Tibial artery (tissue), 4 donors: ENCODE data around the gene UFC1.

Experiments used
- DNase-seq, 2 donors: peaks; one replicate each; pipeline ENCODE4 v3.0.0-alpha.2; 2019
- H3K27ac ChIP-seq, 2 donors: fragments of 200-600 bp; sonication (generic) in 1 of 2; 1 replicate in 1 of 2; 2 replicates in 1 of 2; pipeline ENCODE4 v1.5.1; 2018 to 2019; ENCODE audit warnings: mild to moderate bottlenecking in 1 of 2
- H3K27me3 ChIP-seq, 2 donors: fragments of 200-600 bp; sonication (generic) in 1 of 2; one replicate each; pipeline versions ENCODE4 v1.5.1 to v1.6.0; 2016 to 2019
- H3K36me3 ChIP-seq, 3 donors: fragments of 200-600 bp; sonication (generic) in 2 of 3; one replicate each; pipeline ENCODE4 v1.5.1; 2016 to 2019; ENCODE audit warnings: mild to moderate bottlenecking in 2 of 3
- H3K4me1 ChIP-seq, 4 donors: fragments of 200-600 bp; sonication (generic) in 2 of 4; 1 replicate in 3 of 4; 2 replicates in 1 of 4; pipeline ENCODE4 v1.5.1; 2016 to 2019
- H3K4me3 ChIP-seq, 2 donors: fragments of 200-600 bp; sonication (generic) in 1 of 2; 1 replicate in 1 of 2; 2 replicates in 1 of 2; pipeline ENCODE4 v1.5.1; 2018 to 2019; ENCODE audit warnings: mild to moderate bottlenecking in 2 of 2
- H3K9me3 ChIP-seq, 3 donors: fragments of 200-600 bp; sonication (generic) in 1 of 3; one replicate each; pipeline ENCODE4 v1.5.1; 2016 to 2019
- CTCF ChIP-seq, 2 experiments: fragments of 200-600 bp in 1 of 2; fragments of 450-650 bp in 1 of 2; IDR thresholded peaks; one replicate each; pipeline ENCODE4 v1.5.1; 2017 to 2019; ENCODE audit warnings: antibody characterized with exemption in 2 of 2, mild to moderate bottlenecking in 1 of 2, moderate library complexity in 1 of 2
- intact Hi-C: fragments of 100-400 bp; cut with DNase I; formaldehyde crosslinking; loops from one replicate; pipeline ENCODE4 v1.15.0; 2023; ENCODE audit warnings: low total_unique reads

The UFC1 gene

GRCh38 chr1:161175771-161176453 lies 22.1 kb downstream of the UFC1 start:
- Histone ChIP-seq H3K9me3 (no peaks in the 10 kb centered on the region), H3K27me3 (no peaks in the 10 kb centered on the region), H3K4me1 (peaks cover 0 to 46% (median 25%) of the 10 kb centered on the region in 4 donors), H3K4me3 (peak overlapping the region; percentile 66 to 81), H3K36me3 (peaks cover 20 to 49% (median 24%) of the 10 kb centered on the region in 3 donors), H3K27ac (peak overlapping the region; percentile 89 to 94)
- TF ChIP-seq CTCF (IDR thresholded peaks at IDR 0.05), result no peak
- intact Hi-C loops, result no loop called here
- DNase-seq, result no peak

GRCh38 chr1:161176468-161177111 lies 22.8 kb downstream of the UFC1 start:
- H3K27me3 ChIP-seq, result no peaks in the 10 kb centered on the region

GRCh38 chr1:161177112-161177935 lies 23.5 kb downstream of the UFC1 start, which contains the start of gene B4GALT3:
Gene B4GALT3, minus strand, starts transcription at chr1:161177507. Its CDS starts 1,447 bp downstream, at chr1:161176060.
- no peak for TF ChIP-seq CTCF (IDR thresholded peaks at IDR 0.05)
- Histone ChIP-seq H3K27me3 (no peaks in the 10 kb centered on the region), H3K4me1 (peaks cover 0 to 33% (median 24%) of the 10 kb centered on the region in 4 donors), H3K27ac (peak within 1 kb of the TSS; percentile 89 to 94), H3K9me3 (no peaks in the 10 kb centered on the region), H3K36me3 (peaks cover 10 to 35% (median 12%) of the 10 kb centered on the region in 3 donors), H3K4me3 (peak within 1 kb of the TSS; percentile 66 to 81)
- intact Hi-C loops, result no loop called here
- DNase-seq, result peak; percentile 89 to 93

More at GRCh38 chr1:161176468-161177111, 22.8 kb downstream of the UFC1 start:
- peak overlapping the region; percentile 89 to 94 for H3K27ac ChIP-seq
- no peak for DNase-seq
- H3K4me3 ChIP-seq, result peak overlapping the region; percentile 66 to 81
- no peak for TF ChIP-seq CTCF (IDR thresholded peaks at IDR 0.05)
- peaks cover 15 to 43% (median 17%) of the 10 kb centered on the region in 3 donors for H3K36me3 ChIP-seq
- no peaks in the 10 kb centered on the region for H3K9me3 ChIP-seq
- intact Hi-C loops, result no loop called here
- peaks cover 0 to 40% (median 25%) of the 10 kb centered on the region in 4 donors for H3K4me1 ChIP-seq

- DNase-seq, result no peak
- no peaks in the 10 kb centered on the region for H3K9me3 ChIP-seq
- peaks cover 7 to 32% (median 12%) of the 10 kb centered on the region in 3 donors for H3K36me3 ChIP-seq
- no peaks in the 10 kb centered on the region for H3K27me3 ChIP-seq
- intact Hi-C loops, result no loop called here
- H3K4me1 ChIP-seq, result peaks cover 0 to 28% (median 20%) of the 10 kb centered on the region in 4 donors
- H3K27ac ChIP-seq, result peak overlapping the region; percentile 89 to 94
- no peak for TF ChIP-seq CTCF (IDR thresholded peaks at IDR 0.05)
- peak overlapping the region; percentile 66 to 81 for H3K4me3 ChIP-seq
Observed at GRCh38 chr1:161177936-161178244, 24.1 kb downstream of the UFC1 start.

- Histone ChIP-seq H3K9me3 (no peaks in the 10 kb centered on the region), H3K27ac (no peak overlapping the region), H3K4me3 (no peak overlapping the region), H3K36me3 (peaks cover 0 to 14% (median 3%) of the 10 kb centered on the region in 3 donors), H3K27me3 (no peaks in the 10 kb centered on the region), H3K4me1 (peaks cover 0 to 24% (median 12%) of the 10 kb centered on the region in 4 donors)
- intact Hi-C loops, result no loop called here
- peak in 1 of 2 donors; percentile 20 for DNase-seq
- no peak for TF ChIP-seq CTCF (IDR thresholded peaks at IDR 0.05)
Observed at GRCh38 chr1:161179698-161180097, 25.9 kb downstream of the UFC1 start.
